Activated CD8-positive, alpha-beta T cell treated with anti-CD3 and anti-CD28 coated beads for 36 hours (primary cell): Measurements from ENCODE around the gene GNAS. TPM values are rescaled to one million over a fixed set of nuclear protein-coding genes. Genes with fewer than 3 reads are reported as not detected.

Source experiments
- ATAC-seq: fragments of 200-7000 bp; cut with Tn5 transposase; one replicate; pipeline ENCODE4 v1.10.0; 2021; ENCODE audit warnings: mild to moderate bottlenecking, moderate library complexity
- CTCF ChIA-PET: fragments of 350-600 bp; sonication (Branson Sonifier 250); formaldehyde crosslinking; loops from one replicate; lab custom pipeline; 2021; ENCODE audit warnings: antibody characterized with exemption; lab: Charles Lee
- POLR2A ChIA-PET: fragments of 350-600 bp; sonication (Branson Sonifier 250); formaldehyde crosslinking; loops from one replicate; lab custom pipeline; 2021; ENCODE audit warnings: antibody characterized with exemption; lab: Charles Lee
- DNase-seq: peaks from one replicate; pipeline ENCODE4 v3.0.0-alpha.2; 2020
- H3K27ac Mint-ChIP-seq: one replicate; pipeline ENCODE4 v1.8.0; 2021; ENCODE audit warnings: mild to moderate bottlenecking, mixed read lengths
- H3K27me3 Mint-ChIP-seq: one replicate; pipeline ENCODE4 v1.8.0; 2021; ENCODE audit warnings: mixed read lengths
- H3K36me3 Mint-ChIP-seq: one replicate; pipeline ENCODE4 v1.8.0; 2021; ENCODE audit warnings: low read depth, mixed read lengths
- H3K4me1 Mint-ChIP-seq: one replicate; pipeline ENCODE4 v1.8.0; 2021; ENCODE audit warnings: low read depth, mixed read lengths
- H3K4me3 Mint-ChIP-seq: one replicate; pipeline ENCODE4 v1.8.0; 2021; ENCODE audit warnings: mild to moderate bottlenecking, moderate library complexity, mixed read lengths
- H3K9me3 Mint-ChIP-seq: one replicate; pipeline ENCODE4 v1.8.0; 2021; ENCODE audit warnings: mixed read lengths
- CTCF ChIP-seq: fragments of 200-600 bp; IDR thresholded peaks from one replicate; pipeline ENCODE4 v1.8.0; 2022; ENCODE audit warnings: antibody characterized with exemption, mild to moderate bottlenecking
- intact Hi-C: fragments of 100-400 bp; cut with micrococcal nuclease; formaldehyde crosslinking; loops from one replicate; pipeline ENCODE4 v1.10.0; 2022
- total RNA-seq, 2 experiments: library from RNA; stranded (reverse); gene quantifications; one replicate each; pipeline ENCODE4 v1.2.3, GENCODE V29; 2021

The GNAS gene
- total RNA-seq, 2 experiments from 2014 or later = 703 to 723 TPM

DNA sequence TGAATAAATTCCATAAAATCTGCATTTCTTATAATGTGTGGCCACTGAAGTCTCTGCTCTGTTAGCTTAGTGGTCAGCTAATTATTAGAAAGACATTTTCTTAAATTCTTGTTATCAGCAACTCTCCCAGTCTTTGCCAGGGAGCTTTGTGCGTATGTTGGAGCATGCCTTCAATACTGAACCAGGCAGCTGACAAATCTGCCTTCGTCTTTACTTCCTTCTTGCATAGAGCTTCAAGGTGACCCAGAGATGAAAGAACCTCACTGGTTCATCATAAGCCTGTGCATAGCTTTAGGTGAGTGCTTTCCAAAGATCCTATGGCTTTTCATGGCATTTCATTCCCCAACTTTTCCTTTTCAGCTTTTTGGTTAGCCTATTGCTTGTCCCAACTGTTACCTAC lies 85.6 kb downstream of the GNAS start:
- POLR2A ChIA-PET = no interaction called here

GRCh38 chr20:58938541-58938940 lies 86.0 kb downstream of the GNAS start:
- POLR2A ChIA-PET = no interaction called here
- intact Hi-C loops = no loop called here
- no peaks in the 10 kb centered on the region for H3K4me1 Mint-ChIP-seq
- no peak for ATAC-seq
- TF ChIP-seq CTCF = no peak
- H3K27ac Mint-ChIP-seq = no peak overlapping the region
- H3K9me3 Mint-ChIP-seq = peaks cover 2% of the 10 kb centered on the region
- DNase-seq = no peak
- no peaks in the 10 kb centered on the region for H3K36me3 Mint-ChIP-seq
- CTCF ChIA-PET = interaction anchor here (1.2 kb wide), 1 partner anchor 21 kb away, joined by 3 read pairs; no protein-coding TSS in a partner anchor
- H3K4me3 Mint-ChIP-seq = no peak overlapping the region
- H3K27me3 Mint-ChIP-seq = peaks cover 9% of the 10 kb centered on the region

More for the DNA sequence above, 85.6 kb downstream of the GNAS start:
- no peaks in the 10 kb centered on the region for H3K36me3 Mint-ChIP-seq
- H3K27ac Mint-ChIP-seq = no peak overlapping the region
- CTCF ChIA-PET = no interaction called here
- peaks cover 2% of the 10 kb centered on the region for H3K9me3 Mint-ChIP-seq
- H3K27me3 Mint-ChIP-seq = peaks cover 9% of the 10 kb centered on the region
- H3K4me1 Mint-ChIP-seq = no peaks in the 10 kb centered on the region
- no peak for TF ChIP-seq CTCF
- H3K4me3 Mint-ChIP-seq = no peak overlapping the region
- intact Hi-C loops = no loop called here
- no peak for ATAC-seq
- no peak for DNase-seq

- intact Hi-C loops = no loop called here
- Mint-ChIP-seq H3K27ac (no peak overlapping the region), H3K4me1 (no peaks in the 10 kb centered on the region), H3K9me3 (no peaks in the 10 kb centered on the region), H3K27me3 (peaks cover 4% of the 10 kb centered on the region), H3K36me3 (no peaks in the 10 kb centered on the region), H3K4me3 (no peak overlapping the region)
- DNase-seq (no peak), ATAC-seq (no peak)
- ChIA-PET POLR2A (no interaction called here), CTCF (interaction anchor here (0.6 kb wide), 1 partner anchor 15 kb away, joined by 3 read pairs; no protein-coding TSS in a partner anchor)
- no peak for TF ChIP-seq CTCF
These were observed 89.0 kb downstream of the GNAS start for GRCh38 chr20:58941471-58941870.

- no peak overlapping the region for H3K4me3 Mint-ChIP-seq
- intact Hi-C loops = no loop called here
- ATAC-seq = no peak
These were observed 90.0 kb downstream of the GNAS start for GRCh38 chr20:58942549-58942948.

GRCh38 chr20:58944610-58945009 lies 92.1 kb downstream of the GNAS start:
- CTCF ChIA-PET = no interaction called here
- no peak for TF ChIP-seq CTCF
- DNase-seq = no peak
- POLR2A ChIA-PET = no interaction called here
- Mint-ChIP-seq H3K27me3 (peaks cover 3% of the 10 kb centered on the region), H3K9me3 (no peaks in the 10 kb centered on the region), H3K36me3 (no peaks in the 10 kb centered on the region), H3K4me1 (no peaks in the 10 kb centered on the region), H3K27ac (no peak overlapping the region), H3K4me3 (no peak overlapping the region)
- intact Hi-C loops = no loop called here
- ATAC-seq = no peak

More at GRCh38 chr20:58942549-58942948, 90.0 kb downstream of the GNAS start:
- no peak for DNase-seq
- no peak for TF ChIP-seq CTCF
- Mint-ChIP-seq H3K27me3 (peaks cover 2% of the 10 kb centered on the region), H3K36me3 (no peaks in the 10 kb centered on the region), H3K27ac (no peak overlapping the region), H3K4me1 (no peaks in the 10 kb centered on the region), H3K9me3 (no peaks in the 10 kb centered on the region)
- CTCF ChIA-PET = no interaction called here
- POLR2A ChIA-PET = no interaction called here
